HCT116 (cell line): ENCODE data around the gene ZGPAT. TPM values are rescaled to one million over a fixed set of nuclear protein-coding genes. Genes with fewer than 3 reads are reported as not detected.

Source experiments
- ATAC-seq: fragments of 200-7000 bp; cut with Tn5 transposase; 2 replicates; pipeline ENCODE4 v1.9.1; 2020; ENCODE audit warnings: mild to moderate bottlenecking, moderate library complexity
- BruUV-seq: library from RNA; stranded (reverse); fragments of 400-500 nt; replicated peaks from 2 replicates; lab custom pipeline; 2021; lab: Mats Ljungman, UMichigan
- CTCF ChIA-PET: fragments of 300-600 bp; sonication (Branson Sonifier 250); formaldehyde crosslinking; loops from one replicate; lab custom pipeline; 2021; ENCODE audit warnings: antibody characterized with exemption; lab: Charles Lee
- POLR2A ChIA-PET: fragments of 300-600, 350-600 bp; sonication (Branson Sonifier 250); formaldehyde crosslinking; loops from one replicate; lab custom pipeline; 2021; ENCODE audit warnings: antibody characterized with exemption; lab: Charles Lee
- RAD21 ChIA-PET, 2 experiments: fragments of 300-600 bp; sonication (Branson Sonifier 250); formaldehyde crosslinking; loops; one replicate each; lab custom pipeline; 2023; ENCODE audit warnings: low total read pairs in 2 of 2; ENCODE audit not compliant: uncharacterized antibody in 2 of 2, unreplicated experiment in 2 of 2, low non-redundant PET in 1 of 2; lab: Charles Lee
- DNase-seq: peaks from one replicate; pipeline ENCODE4 v3.0.0-alpha.2; 2010; ENCODE audit warnings: low read depth, low spot score
- H2AFZ ChIP-seq: fragments of 200-600 bp; shearing (Covaris generic), sonication (generic); 2 replicates; pipeline ENCODE4 v1.6.1; 2017; ENCODE audit warnings: low read depth, mixed run types, mixed read lengths, antibody characterized with exemption, low read length; ENCODE audit not compliant: poor library complexity, severe bottlenecking
- H3K27ac ChIP-seq: 2 replicates; pipeline ENCODE4 v1.5.1; 2012; ENCODE audit warnings: low read depth, low read length
- H3K27me3 ChIP-seq: fragments of 200-600 bp; sonication (generic); 2 replicates; pipeline ENCODE4 v1.6.1; 2016; ENCODE audit warnings: mixed run types, low read length, mixed read lengths; ENCODE audit not compliant: insufficient read depth
- H3K36me3 ChIP-seq, 2 experiments: fragments of 200-500 bp in 1 of 2; fragments of 200-600 bp in 1 of 2; sonication (Bioruptor generic) in 1 of 2; sonication (generic) in 1 of 2; 2 replicates each; pipeline versions ENCODE4 v1.5.1 to v1.6.1; 2014 to 2016; ENCODE audit warnings: low read length in 2 of 2, inconsistent platforms in 1 of 2, mixed read lengths in 1 of 2, mixed run types in 1 of 2; ENCODE audit not compliant: insufficient read depth in 2 of 2, control insufficient read depth in 1 of 2
- H3K4me1 ChIP-seq, 2 experiments: fragments of 200-600 bp in 1 of 2; sonication (generic) in 1 of 2; 2 replicates each; pipeline versions ENCODE4 v1.5.1 to v1.6.1; 2012 to 2017; ENCODE audit warnings: low read length in 2 of 2, inconsistent platforms in 1 of 2, mild to moderate bottlenecking in 1 of 2, mixed read lengths in 1 of 2, mixed run types in 1 of 2, moderate library complexity in 1 of 2; ENCODE audit not compliant: insufficient read depth in 2 of 2, control insufficient read depth in 1 of 2
- H3K4me2 ChIP-seq: fragments of 200-600 bp; sonication (generic); 2 replicates; pipeline ENCODE4 v1.6.1; 2017; ENCODE audit warnings: mixed run types, low read length, mixed read lengths
- H3K4me3 ChIP-seq, 2 experiments: fragments of 200-600 bp in 1 of 2; sonication (generic) in 1 of 2; replicated peaks in 1 of 2; 2 replicates each; pipeline ENCODE4 v1.5.1; 2011 to 2016; ENCODE audit warnings: low read length in 2 of 2, control low read depth in 1 of 2, low read depth in 1 of 2, mild to moderate bottlenecking in 1 of 2, mixed read lengths in 1 of 2, mixed run types in 1 of 2
- H3K79me2 ChIP-seq: fragments of 200-600 bp; sonication (generic); 2 replicates; pipeline ENCODE4 v1.6.1; 2017; ENCODE audit warnings: mild to moderate bottlenecking, mixed run types, low read length, moderate library complexity, mixed read lengths; ENCODE audit not compliant: insufficient read depth
- H3K9ac ChIP-seq: fragments of 200-600 bp; sonication (generic); 2 replicates; pipeline ENCODE4 v1.6.1; 2016; ENCODE audit warnings: low read length, mixed read lengths
- H3K9me2 ChIP-seq: fragments of 200-600 bp; sonication (generic), shearing (Covaris generic); 2 replicates; pipeline ENCODE4 v1.6.1; 2017; ENCODE audit warnings: mixed run types, mild to moderate bottlenecking, moderate library complexity; ENCODE audit not compliant: insufficient read depth
- H3K9me3 ChIP-seq, 2 experiments: fragments of 200-500 bp in 1 of 2; fragments of 200-600 bp in 1 of 2; sonication (Bioruptor generic) in 1 of 2; sonication (generic) in 1 of 2; 2 replicates each; pipeline ENCODE4 v1.6.1; 2014 to 2017; ENCODE audit warnings: low read length in 2 of 2, mixed read lengths in 2 of 2, inconsistent platforms in 1 of 2, low read depth in 1 of 2, mild to moderate bottlenecking in 1 of 2, mixed run types in 1 of 2, moderate library complexity in 1 of 2; ENCODE audit not compliant: control insufficient read depth in 1 of 2, insufficient read depth in 1 of 2
- H4K20me1 ChIP-seq: fragments of 200-600 bp; sonication (generic), shearing (Covaris generic); 2 replicates; pipeline ENCODE4 v1.6.1; 2017; ENCODE audit warnings: mixed run types, mild to moderate bottlenecking, moderate library complexity; ENCODE audit not compliant: insufficient read depth
- CEBPB ChIP-seq: IDR thresholded peaks from 2 replicates; pipeline ENCODE4 v1.6.1; 2012; ENCODE audit warnings: low read depth
- EGR1 ChIP-seq: IDR thresholded peaks from 2 replicates; pipeline ENCODE4 v1.6.1; 2012; ENCODE audit warnings: low read depth
- ELF1 ChIP-seq: IDR thresholded peaks from 2 replicates; pipeline ENCODE4 v1.6.1; 2012; ENCODE audit warnings: low read depth, borderline replicate concordance
- FOSL1 ChIP-seq: IDR thresholded peaks from 2 replicates; pipeline ENCODE4 v1.6.1; 2012; ENCODE audit warnings: low read depth
- JUND ChIP-seq: IDR thresholded peaks from 2 replicates; pipeline ENCODE4 v1.6.1; 2012
- POLR2A ChIP-seq: IDR thresholded peaks from 2 replicates; pipeline ENCODE4 v1.7.0; 2011; ENCODE audit warnings: borderline replicate concordance; ENCODE audit not compliant: insufficient read depth, insufficient read length; ENCODE audit errors: extremely low read depth
- POLR2AphosphoS5 ChIP-seq: IDR thresholded peaks from 2 replicates; pipeline ENCODE4 v1.6.1; 2011; ENCODE audit warnings: mild to moderate bottlenecking, low read depth, low read length, moderate library complexity
- RAD21 ChIP-seq: IDR thresholded peaks from 2 replicates; pipeline ENCODE4 v1.6.1; 2012; ENCODE audit warnings: low read depth, mild to moderate bottlenecking
- SP1 ChIP-seq: IDR thresholded peaks from 2 replicates; pipeline ENCODE4 v1.6.1; 2012; ENCODE audit warnings: low read depth
- SRF ChIP-seq: IDR thresholded peaks from 2 replicates; pipeline ENCODE4 v1.6.1; 2012; ENCODE audit warnings: low read depth
- TCF7L2 ChIP-seq: IDR thresholded peaks from 2 replicates; pipeline ENCODE4 v1.7.0; 2011; ENCODE audit warnings: borderline replicate concordance, inconsistent platforms; ENCODE audit not compliant: insufficient read depth, insufficient read length; ENCODE audit errors: extremely low read depth
- YY1 ChIP-seq: IDR thresholded peaks from 2 replicates; pipeline ENCODE4 v1.6.1; 2011; ENCODE audit warnings: low read length, low read depth, moderate library complexity, mild to moderate bottlenecking; ENCODE audit not compliant: insufficient replicate concordance; ENCODE audit errors: extremely low read depth
- ZBTB33 ChIP-seq: IDR thresholded peaks from 2 replicates; pipeline ENCODE4 v1.6.1; 2011; ENCODE audit warnings: mild to moderate bottlenecking, low read length, moderate library complexity; ENCODE audit not compliant: insufficient replicate concordance; ENCODE audit errors: extremely low read depth
- ZFX ChIP-seq: fragments of 450-650 bp; IDR thresholded peaks from 2 replicates; pipeline ENCODE4 v1.6.1; 2017
- ZNF274 ChIP-seq: fragments of 200-500 bp; sonication (Bioruptor generic); IDR thresholded peaks from 2 replicates; pipeline ENCODE4 v1.6.1; 2014; ENCODE audit warnings: mild to moderate bottlenecking, low read depth, low read length, inconsistent platforms
- intact Hi-C: fragments of 100-400 bp; cut with micrococcal nuclease; formaldehyde crosslinking; loops from 2 replicates; pipeline ENCODE4 v1.10.0; 2022
- total RNA-seq: library from RNA; stranded (reverse); gene quantifications from one replicate; pipeline ENCODE4 v1.2.1, GENCODE V29; 2021; ENCODE audit not compliant: unreplicated experiment
- TF ChIP-seq, protein P1 (sequence below): IDR thresholded peaks from 2 replicates; pipeline ENCODE4 v1.6.1; 2012
- TF ChIP-seq, protein P2 (sequence below): IDR thresholded peaks from 2 replicates; pipeline ENCODE4 v1.6.1; 2012

Gene ZGPAT
- total RNA-seq, 1 experiment from 2014 or later = 30.6 TPM

DNA sequence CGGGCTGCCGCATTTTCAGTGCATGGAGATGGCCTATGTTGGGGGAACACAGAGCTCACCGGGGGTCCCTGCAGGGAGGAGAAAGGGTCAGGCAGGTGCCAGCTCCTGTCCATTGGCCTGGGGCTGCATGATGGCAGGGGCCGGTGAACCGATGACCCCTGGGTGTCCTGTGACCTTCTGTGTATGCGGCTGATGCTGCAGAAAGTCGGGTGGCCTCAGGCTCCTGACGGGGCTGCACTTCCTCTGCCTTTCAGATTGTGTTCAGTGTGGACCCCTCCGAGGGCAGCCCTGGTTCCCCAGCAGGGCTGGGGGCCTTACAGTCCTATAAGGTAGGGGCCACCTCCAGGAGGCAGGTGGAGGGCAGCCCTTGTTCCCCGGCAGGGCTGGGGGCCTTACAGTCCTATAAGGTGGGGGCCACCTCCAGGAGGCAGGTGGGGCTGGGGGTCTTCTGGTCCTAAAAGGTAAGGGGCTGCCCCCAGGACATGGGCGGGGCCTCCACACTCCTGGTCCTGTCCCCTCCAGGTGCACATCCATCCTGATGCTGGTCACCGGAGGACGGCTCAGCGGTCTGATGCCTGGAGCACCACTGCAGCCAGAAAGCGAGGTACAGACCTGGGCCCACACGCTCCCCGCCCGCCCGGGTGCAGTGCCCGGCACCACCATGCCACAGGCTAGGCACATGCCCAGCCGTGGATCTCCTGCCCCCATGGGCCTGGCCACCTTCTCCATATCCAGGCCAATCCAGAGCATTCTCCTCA is 22.4 kb upstream of the ZGPAT start:
- intact Hi-C loops = no loop called here
- no peaks in the 10 kb centered on the region for H3K9me3 ChIP-seq
- H3K36me3 ChIP-seq = peaks cover 0 to 10% of the 10 kb centered on the region in 2 experiments; a peak in 1 of 4 replicates
- H3K27ac ChIP-seq = peak overlapping the region; percentile 100
- no peaks in the 10 kb centered on the region for H3K27me3 ChIP-seq
- ATAC-seq = no peak
- ChIA-PET CTCF (no interaction called here), RAD21 (no interaction called here), POLR2A (no interaction called here)
- H3K4me2 ChIP-seq = peak overlapping the region; percentile 80
- peaks cover 30% of the 10 kb centered on the region for H3K79me2 ChIP-seq
- no peak for DNase-seq
- H3K4me1 ChIP-seq = peaks cover 59 to 100% of the 10 kb centered on the region in 2 experiments
- H4K20me1 ChIP-seq = no peaks in the 10 kb centered on the region
- BruUV-seq = no TSS peak
- peak overlapping the region; percentile 67 for H3K9ac ChIP-seq
- no peak overlapping the region for H3K4me3 ChIP-seq
- no peak overlapping the region for H2AFZ ChIP-seq
- TF ChIP-seq POLR2A = no peak
- TF ChIP-seq POLR2AphosphoS5 = 0 out of 2 replicates have a peak, but pooled peaks have one; percentile 13
- TF ChIP-seq SRF = no peak
- no peaks in the 10 kb centered on the region for H3K9me2 ChIP-seq

DNA sequence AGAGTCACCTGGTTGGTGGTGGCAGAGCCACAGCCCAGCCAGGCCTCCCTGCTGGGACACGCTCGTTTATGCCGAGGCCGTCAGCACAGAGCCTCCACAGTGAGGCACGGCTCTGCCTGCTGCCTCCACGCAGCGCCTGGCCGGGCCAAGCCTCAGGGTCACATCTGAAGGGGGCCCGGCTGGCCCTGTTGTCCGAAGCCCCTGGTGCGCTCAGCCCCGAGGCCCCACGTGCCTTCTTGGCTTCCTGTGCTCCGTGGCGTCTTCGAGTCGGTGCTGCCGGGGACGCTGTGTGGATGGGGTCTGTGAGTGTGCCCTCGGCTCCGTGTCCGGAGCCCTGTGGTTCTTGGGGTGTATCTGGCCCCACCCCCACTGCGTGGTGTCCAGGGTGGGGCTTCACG is 21.7 kb upstream of the ZGPAT start:
- Histone ChIP-seq H3K4me3 (peak overlapping the region in 1 of 2 experiments; percentile 34; a peak in 1 of 4 replicates), H3K4me2 (peak overlapping the region; percentile 80), H3K9ac (peak overlapping the region; percentile 67), H3K4me1 (peaks cover 65 to 100% of the 10 kb centered on the region in 2 experiments), H3K27me3 (no peaks in the 10 kb centered on the region), H3K9me2 (no peaks in the 10 kb centered on the region), H4K20me1 (no peaks in the 10 kb centered on the region), H3K27ac (peak overlapping the region; percentile 100), H3K79me2 (peaks cover 30% of the 10 kb centered on the region), H3K36me3 (peaks cover 0 to 10% of the 10 kb centered on the region in 2 experiments; a peak in 1 of 4 replicates), H3K9me3 (no peaks in the 10 kb centered on the region), H2AFZ (no peak overlapping the region)
- ChIA-PET CTCF (no interaction called here), POLR2A (interaction anchor here (1.0 kb wide), 1 partner anchor 28 kb away, joined by 4 read pairs; the partner anchor contains the start of gene RTEL1), RAD21 (interaction anchor here in 1 of 2 experiments (1.1 kb wide), 1 partner anchor 27 kb away, joined by 4 read pairs; no protein-coding TSS in a partner anchor)
- BruUV-seq = no TSS peak
- intact Hi-C loops = no loop called here
- DNase-seq = no peak
- no peak for ATAC-seq
- TF ChIP-seq FOSL1 (no peak), ZBTB33 (no peak), SP1 (no peak), TCF7L2 (no peak), ZNF274 (no peak), JUND (no peak), ZFX (no peak), CEBPB (no peak), SRF (no peak), POLR2A (no peak), ELF1 (no peak), EGR1 (no peak), YY1 (no peak), RAD21 (no peak)
- TF ChIP-seq, protein P1, sequence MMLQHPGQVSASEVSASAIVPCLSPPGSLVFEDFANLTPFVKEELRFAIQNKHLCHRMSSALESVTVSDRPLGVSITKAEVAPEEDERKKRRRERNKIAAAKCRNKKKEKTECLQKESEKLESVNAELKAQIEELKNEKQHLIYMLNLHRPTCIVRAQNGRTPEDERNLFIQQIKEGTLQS = no peak
- TF ChIP-seq, protein P2, sequence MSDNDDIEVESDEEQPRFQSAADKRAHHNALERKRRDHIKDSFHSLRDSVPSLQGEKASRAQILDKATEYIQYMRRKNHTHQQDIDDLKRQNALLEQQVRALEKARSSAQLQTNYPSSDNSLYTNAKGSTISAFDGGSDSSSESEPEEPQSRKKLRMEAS = no peak
